HG02852 (cell line): ENCODE results near the gene DPT.

Experiments
- ATAC-seq: cut with Tn5 transposase; IDR thresholded peaks from one replicate; pipeline ENCODE4 v1.9.1; 2021; ENCODE audit warnings: mild to moderate bottlenecking, moderate library complexity; ENCODE audit not compliant: unreplicated experiment

The DPT gene

GRCh38 chr1:168706391-168706992, 22.5 kb downstream of the DPT start:
- ATAC-seq: no peak

- no peak for ATAC-seq
Observed at GRCh38 chr1:168700575-168701268, 28.3 kb downstream of the DPT start.

DNA sequence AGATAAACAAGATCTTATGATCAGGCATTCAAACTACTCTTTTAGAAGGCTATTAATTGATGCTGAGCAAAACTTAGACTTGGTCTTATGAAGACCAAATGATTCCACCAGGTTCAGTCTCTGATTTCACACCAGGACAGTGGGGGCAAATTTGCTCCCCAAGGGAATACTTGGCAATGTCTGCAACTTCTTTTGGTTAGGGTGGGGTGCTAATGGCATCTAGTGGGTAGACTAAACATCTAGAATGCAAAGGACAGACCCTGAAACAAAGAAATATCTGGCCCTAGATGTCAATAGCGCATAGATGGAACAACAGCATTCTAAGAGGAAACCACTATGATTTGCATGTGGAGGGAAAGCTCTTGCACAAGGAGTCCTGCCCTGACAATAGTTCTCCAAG, 30.6 kb downstream of the DPT start:
- ATAC-seq: no peak

DNA sequence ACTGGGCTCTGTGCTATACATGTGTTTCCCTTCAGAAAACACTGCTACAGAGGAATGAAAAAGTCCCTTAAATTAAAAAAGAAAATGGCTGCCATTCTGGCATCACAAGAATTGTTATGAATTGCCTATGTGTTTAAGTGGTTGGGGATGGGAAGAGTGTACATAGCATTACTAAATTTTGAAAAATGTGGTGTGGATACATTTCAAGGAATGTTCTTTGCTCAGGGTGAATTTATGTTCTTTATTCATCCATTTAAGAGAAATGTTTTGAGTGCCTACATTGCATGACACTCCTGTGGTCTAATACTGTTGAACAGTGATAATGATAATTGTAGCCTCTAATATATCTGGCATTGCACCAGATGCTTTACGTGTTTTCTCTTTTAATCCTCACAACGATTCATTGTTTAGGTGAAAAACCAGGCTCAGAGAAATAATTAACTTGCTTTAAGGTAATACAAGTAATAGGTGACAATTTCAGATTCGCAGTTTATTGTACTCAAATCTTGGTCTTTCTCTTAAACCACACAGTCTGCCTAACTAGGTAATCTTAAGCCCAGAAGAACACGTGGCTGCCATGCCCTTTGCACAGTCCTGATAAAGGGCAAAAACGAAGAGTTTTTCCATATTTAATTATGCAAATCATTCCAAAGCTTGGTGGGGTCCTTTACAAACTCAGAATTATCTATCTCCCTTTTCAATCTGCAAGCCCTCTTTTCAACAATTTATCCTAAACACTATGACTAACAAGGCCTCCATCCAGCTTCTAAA, 31.5 kb downstream of the DPT start:
- no peak for ATAC-seq

GRCh38 chr1:168696125-168696760, 32.8 kb downstream of the DPT start:
- no peak for ATAC-seq

DNA sequence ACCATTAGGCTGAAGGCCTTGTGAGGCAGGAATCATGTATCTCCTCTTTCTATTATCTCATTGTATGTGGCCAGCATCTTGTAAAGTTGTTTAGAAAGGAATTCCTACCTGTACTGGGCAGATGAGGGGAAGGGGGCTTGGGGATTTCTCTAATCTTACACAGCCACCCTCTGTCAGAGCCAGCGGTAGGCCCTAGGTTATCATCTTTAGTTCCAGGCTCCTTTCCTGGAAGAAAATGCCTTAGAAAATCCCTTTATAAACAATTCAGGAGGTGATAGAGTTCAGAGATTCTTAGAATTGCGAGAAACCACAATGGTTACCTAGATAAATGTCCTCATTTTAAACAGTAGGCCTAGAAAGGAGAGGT, 35.2 kb downstream of the DPT start:
- no peak for ATAC-seq

DNA sequence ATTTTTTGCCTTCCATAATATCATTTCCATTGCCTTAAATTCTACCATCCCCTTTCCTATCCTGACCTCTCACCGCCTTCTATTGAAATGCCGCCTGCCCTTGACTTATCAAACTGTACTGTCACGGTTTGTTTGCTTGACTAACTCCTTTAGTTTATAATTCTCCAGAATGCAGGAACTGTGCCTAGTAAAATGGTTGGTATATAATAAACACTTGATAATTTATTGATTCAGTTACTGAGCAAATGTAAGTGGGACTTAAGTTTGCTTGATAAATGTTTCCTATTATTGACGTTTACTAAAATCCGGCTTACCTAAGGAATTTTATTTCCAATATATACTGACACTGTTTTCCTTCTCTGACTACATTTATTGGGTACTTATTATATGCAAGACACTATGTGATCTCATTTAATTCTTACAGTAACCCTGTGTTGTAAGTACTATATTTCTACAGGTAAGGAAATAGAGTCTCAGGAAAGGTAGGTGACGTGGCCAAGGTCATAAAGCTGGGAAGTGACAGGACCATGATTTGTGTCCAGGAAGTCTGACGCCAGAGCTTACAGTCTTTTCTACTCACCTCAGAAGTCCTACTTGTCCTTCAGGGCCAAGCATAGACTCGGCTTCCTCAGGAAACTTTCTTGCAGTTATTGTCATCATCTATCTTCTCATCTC, 35.7 kb downstream of the DPT start:
- ATAC-seq: no peak

DNA sequence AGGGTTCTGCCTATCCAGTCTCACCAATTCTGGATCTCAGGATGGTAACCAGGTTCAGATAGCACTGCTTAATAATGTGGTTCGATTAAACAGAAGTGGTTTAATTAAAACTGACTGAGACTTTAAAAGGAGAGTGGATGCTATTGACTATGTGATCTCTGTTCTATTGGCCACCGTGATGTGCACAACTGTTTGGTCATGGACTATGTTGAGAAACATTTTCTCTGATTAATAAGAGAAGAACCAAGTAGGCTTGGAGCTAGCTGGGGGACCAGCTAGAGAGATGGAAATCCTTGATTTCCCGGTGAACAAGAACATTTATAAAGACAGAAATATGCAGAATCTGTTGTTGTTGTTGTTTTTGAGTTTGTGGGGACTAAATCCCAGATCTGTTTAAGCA, 36.5 kb downstream of the DPT start:
- ATAC-seq: no peak

DNA sequence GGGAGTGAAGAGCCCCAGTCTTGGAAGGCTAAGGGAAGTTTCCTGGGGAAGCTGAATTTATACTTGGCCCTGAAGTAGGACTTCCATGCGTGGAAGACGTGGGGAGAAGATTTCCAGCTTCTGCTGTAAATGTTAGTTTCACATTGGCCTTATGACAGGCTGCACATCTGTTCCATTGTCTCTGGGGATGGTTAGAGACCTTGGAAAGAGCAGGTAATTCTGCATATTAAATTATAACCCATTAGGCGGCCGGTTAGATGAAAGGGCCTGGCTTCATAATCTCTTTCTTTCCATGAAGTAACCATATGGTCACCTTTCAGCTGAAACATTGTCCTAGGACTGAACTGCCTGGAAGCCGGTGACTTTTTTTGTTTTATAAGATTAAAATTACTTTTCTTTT, 37.5 kb downstream of the DPT start:
- ATAC-seq: no peak

- no peak for ATAC-seq
Observed at GRCh38 chr1:168689726-168690602, 39.0 kb downstream of the DPT start.

- ATAC-seq: no peak
Observed at GRCh38 chr1:168689327-168689657, 39.7 kb downstream of the DPT start.

DNA sequence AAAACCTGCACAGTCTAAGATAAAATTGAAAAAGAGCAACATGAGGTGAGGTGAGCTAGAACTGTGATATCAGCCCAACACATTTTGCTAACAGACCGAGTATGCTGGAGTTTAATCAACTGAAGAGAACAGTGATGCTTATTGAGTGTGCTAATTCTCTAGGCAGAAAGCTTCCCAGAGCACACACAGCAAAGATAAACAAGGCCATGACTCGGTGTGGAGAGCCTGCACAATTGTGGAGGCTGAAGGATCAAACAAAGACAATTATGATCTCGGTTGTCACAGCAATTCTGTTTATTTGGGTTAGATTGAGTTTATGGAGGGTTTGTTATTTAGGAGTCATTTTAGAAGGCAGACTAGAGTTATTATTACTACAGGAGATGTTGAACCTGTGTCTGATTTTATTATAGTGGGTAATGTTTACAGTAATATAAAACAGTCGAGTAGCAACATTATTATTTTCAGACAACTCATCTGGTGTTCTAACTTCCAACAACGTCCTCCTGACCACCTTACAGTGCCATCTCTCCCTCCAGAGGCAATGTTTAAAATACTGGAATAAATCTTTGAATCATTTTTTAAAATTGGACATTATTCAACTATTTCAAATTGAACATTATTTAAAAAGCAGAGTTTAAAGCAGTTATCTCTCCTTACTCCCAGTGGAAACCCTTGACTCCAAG, 40.2 kb downstream of the DPT start:
- no peak for ATAC-seq

DNA sequence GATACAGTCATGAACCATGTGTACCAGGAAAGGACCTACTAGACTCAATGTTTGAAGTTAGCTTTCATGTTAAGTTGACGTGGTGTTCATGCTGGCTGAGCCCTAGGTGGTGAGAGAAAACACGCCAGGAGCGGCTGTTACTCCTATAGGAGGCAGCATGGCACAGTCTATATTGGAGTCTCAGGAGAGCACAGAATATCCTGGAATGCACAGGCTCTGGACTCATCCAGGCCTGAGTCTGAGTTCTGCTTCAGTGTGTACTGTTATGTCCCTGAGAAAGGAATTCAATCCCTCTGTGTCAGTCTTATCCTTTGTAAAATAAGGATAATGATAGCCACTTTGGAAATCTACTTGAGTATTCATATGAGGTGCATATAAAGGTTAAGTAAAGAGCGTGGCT, 41.2 kb downstream of the DPT start:
- ATAC-seq: no peak

DNA sequence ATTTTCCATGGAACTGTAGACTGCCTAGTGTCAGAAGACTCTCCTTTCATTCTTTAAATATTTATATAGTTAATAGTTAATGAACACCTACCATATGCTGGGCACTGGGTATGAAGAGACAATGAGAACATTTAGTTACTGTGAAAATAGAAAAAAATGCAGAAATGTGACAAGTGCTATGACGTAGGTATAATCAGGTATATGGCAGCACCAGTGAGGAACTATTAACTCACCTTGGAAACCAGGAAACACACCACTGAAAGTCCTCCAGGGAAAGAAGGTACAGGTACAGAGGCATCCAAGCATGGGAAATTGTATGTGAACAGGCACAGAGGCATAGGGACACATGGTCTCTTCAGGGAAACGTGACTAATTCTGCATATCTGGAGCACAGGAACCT, 42.3 kb downstream of the DPT start:
- no peak for ATAC-seq

DNA sequence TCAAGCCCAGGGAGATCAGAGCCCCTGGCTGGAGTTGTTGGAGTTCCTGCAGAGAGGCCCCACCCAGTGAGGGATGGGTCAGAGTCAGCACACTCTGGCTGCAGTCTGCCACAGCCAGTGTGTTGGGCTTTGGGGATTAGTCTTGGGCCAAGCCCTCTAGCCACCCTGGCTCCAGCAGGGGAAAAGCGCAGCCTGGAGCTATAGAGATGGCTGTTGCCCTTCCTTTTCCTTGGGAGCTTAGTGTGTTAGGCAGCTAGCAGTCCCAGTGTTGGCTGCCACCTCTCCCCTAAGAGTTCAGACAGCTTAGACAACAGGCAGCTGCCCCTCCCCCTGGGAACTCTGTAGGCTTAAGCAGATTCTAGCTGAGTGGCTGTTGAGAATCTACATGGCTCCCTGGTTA, 45.1 kb downstream of the DPT start:
- no peak for ATAC-seq

DNA sequence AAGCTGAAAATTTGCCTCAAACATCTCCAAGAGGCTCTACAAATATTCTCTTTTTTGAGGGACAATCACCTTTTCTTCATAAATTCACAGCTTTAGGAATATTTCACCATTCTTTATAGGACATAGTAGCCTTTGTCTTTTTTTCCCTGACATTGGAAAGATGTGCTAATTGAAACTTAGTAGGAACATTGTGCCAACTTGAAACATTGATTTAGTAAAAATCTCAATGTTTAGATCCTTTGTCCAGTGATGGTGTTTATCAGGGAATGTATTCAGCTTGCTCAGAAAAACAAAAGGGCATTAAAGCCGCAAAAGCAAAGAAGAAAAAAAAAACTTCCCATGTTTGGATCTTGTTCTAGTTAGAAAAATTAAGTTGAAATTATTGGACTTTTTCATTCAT, 52.1 kb downstream of the DPT start:
- no peak for ATAC-seq

DNA sequence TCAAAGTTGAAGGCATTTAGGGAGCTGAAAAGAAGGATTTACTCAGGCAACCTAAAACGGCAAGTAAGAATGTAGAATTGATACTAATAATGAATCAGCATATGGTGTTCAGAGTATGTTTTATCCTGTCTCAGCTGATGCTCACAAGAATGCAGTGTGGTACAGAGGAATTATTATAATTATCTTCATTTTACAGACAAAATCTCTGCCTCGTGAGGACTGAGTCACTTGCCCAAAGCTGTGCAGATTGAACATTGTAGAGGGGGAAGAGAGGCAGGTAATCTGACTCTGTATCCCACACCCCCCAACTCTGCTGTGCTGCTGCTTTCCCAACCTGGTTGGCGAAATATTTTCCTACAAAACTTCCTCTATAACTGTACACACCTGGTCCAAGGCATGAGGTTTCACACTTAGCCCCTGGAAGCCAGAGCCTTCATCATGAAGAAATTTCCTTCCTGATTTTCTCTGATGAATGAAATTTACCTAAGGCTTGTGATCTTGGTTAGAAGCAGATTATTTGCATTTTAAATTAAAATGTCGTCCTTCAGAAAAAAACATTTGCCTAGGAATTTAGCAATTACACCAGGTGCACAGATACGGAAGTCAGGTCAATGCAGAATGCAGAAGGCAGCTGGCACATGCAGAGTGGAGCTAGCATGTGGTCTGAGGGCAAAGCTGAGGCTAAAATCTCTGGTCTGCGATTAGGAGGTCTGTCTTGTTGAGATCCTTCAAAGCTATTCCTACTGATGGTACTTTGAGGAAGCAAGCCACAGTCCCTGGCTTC, 52.8 kb downstream of the DPT start:
- ATAC-seq: no peak

DNA sequence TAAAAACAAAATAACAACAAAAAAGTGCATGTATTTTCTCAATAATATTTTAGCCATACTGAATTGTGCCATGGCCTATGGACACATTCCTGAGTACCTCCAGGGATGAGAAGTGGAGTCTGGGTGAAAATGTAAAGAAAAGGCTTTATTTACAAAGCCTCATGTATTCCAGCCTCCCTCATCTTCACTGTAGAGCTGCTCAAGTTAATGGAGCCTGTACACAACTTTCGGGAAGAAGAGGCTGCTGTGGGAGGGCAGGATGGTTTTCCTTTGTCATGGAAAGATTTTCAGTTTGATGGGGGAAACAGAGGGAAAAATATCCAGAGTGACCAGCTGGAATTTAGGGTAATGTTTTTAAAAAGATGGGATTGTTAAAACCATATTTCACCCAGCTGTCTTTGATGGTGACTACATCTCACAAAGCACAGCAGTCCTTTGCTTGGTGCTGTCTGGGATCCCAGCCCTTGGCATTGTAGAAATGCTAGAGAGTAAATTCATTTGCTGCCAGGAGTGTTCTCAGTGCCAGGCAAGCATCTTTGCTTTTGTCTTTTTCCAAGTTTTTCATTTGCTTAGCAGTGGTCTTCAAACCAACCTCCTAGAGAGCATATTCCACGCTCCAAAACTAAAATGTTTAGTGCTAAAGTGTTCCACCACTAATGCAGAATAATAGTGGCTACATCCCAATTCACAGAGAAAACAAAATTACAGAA, 54.9 kb downstream of the DPT start:
- ATAC-seq: no peak
